Lung (tissue), 12 donors: ENCODE measurements around the gene MPLKIP. TPM values are rescaled to one million over a fixed set of nuclear protein-coding genes. Genes with fewer than 3 reads are reported as not detected.

ENCODE experiments used
- ATAC-seq: fragments of 200-7000 bp; cut with Tn5 transposase; one replicate; pipeline ENCODE4 v1.9.1; 2020; ENCODE audit warnings: moderate number of reproducible peaks; ENCODE audit not compliant: insufficient read depth, low FRiP score
- DNase-seq, 3 donors: peaks; one replicate each; pipeline ENCODE4 v3.0.0-alpha.2; 2013 to 2017
- H3K27ac ChIP-seq, 2 donors: one replicate each; pipeline ENCODE4 v1.5.1; 2013; ENCODE audit warnings: mild to moderate bottlenecking in 2 of 2, moderate library complexity in 2 of 2, control low read depth in 1 of 2, inconsistent platforms in 1 of 2, low read depth in 1 of 2, low read length in 1 of 2
- H3K27me3 ChIP-seq, 3 donors: one replicate each; pipeline ENCODE4 v1.5.1; 2013; ENCODE audit warnings: low read length in 2 of 3; ENCODE audit not compliant: control insufficient read depth in 3 of 3, insufficient read depth in 3 of 3
- H3K36me3 ChIP-seq, 4 donors: one replicate each; pipeline ENCODE4 v1.5.1; 2013; ENCODE audit warnings: low read length in 4 of 4, mild to moderate bottlenecking in 1 of 4, moderate library complexity in 1 of 4; ENCODE audit not compliant: control insufficient read depth in 4 of 4, insufficient read depth in 4 of 4
- H3K4me1 ChIP-seq, 5 donors: one replicate each; pipeline ENCODE4 v1.5.1; 2013; ENCODE audit warnings: low read length in 5 of 5, mild to moderate bottlenecking in 2 of 5, moderate library complexity in 1 of 5; ENCODE audit not compliant: control insufficient read depth in 5 of 5, insufficient read depth in 5 of 5
- H3K4me3 ChIP-seq: one replicate; pipeline ENCODE4 v1.5.1; 2013; ENCODE audit warnings: mild to moderate bottlenecking, control low read depth, moderate library complexity
- H3K9ac ChIP-seq, 2 donors: one replicate each; pipeline ENCODE4 v1.5.1; 2013; ENCODE audit warnings: low read length in 2 of 2, control low read depth in 1 of 2; ENCODE audit not compliant: insufficient read depth in 1 of 2
- H3K9me3 ChIP-seq, 4 donors: one replicate each; pipeline ENCODE4 v1.5.1; 2013; ENCODE audit warnings: low read length in 3 of 4, mild to moderate bottlenecking in 1 of 4, moderate library complexity in 1 of 4; ENCODE audit not compliant: control insufficient read depth in 4 of 4, insufficient read depth in 3 of 4
- WGBS, 2 donors: extraction: QIAGEN DNeasy Blood & Tissue Kit; methylation state at CpG; one replicate each; pipeline ENCODE4 v1.1.7; 2013; 5-methylcytosine and 5-hydroxymethylcytosine counted together
- polyA plus RNA-seq, 2 donors: library from polyadenylated mRNA; stranded (reverse); fragments of 200-250 nt; gene quantifications; one replicate each; pipeline ENCODE4 v1.2.1, GENCODE V29; 2013
- total RNA-seq, 2 donors: library from RNA; depleted of rRNA in 1 of 2; stranded (reverse); fragments of >200 nt in 1 of 2; gene quantifications; one replicate each; pipeline ENCODE4 v1.2.1, GENCODE V29; 2014 to 2021
- TF ChIP-seq, protein P1 (sequence below): IDR thresholded peaks from 2 replicates; pipeline ENCODE4 v1.5.1; 2012; ENCODE audit warnings: mild to moderate bottlenecking; ENCODE audit errors: control extremely low read depth, extremely low read depth
- donor health status: control.
- donor health status: control.
- donor health status: Bipolar disorder and iron deficiency.
- donor health status: healthy.
- donor health status: DM: yes; HTN: yes; CAD: no.

The MPLKIP gene
- total and polyA plus RNA-seq, 4 donors = 26.3 to 39.3 (median 32.4) TPM

DNA sequence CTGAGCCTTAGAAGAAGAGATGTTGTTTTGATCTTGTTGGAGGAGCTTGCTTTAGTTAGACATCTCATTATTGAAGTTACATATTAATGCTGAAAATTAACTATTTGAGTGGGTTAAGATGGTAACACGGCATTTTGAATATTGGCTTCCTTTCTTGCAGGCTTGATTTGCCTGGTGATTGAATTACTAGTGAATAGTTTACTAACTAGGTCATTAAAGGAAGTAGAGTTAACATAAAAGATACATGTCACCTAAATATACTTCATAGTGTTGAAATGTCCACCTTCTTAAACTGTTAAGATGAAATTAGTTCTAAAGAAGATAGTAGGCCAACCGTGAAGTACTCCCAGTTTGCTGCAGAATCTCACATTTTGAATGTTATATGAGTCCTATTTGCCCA is 18.5 kb downstream of the MPLKIP start:
- H3K4me1 ChIP-seq = peaks cover 0 to 4% (median 0%) of the 10 kb centered on the region in 5 donors
- H3K9ac ChIP-seq = no peak overlapping the region
- TF ChIP-seq, protein P1, sequence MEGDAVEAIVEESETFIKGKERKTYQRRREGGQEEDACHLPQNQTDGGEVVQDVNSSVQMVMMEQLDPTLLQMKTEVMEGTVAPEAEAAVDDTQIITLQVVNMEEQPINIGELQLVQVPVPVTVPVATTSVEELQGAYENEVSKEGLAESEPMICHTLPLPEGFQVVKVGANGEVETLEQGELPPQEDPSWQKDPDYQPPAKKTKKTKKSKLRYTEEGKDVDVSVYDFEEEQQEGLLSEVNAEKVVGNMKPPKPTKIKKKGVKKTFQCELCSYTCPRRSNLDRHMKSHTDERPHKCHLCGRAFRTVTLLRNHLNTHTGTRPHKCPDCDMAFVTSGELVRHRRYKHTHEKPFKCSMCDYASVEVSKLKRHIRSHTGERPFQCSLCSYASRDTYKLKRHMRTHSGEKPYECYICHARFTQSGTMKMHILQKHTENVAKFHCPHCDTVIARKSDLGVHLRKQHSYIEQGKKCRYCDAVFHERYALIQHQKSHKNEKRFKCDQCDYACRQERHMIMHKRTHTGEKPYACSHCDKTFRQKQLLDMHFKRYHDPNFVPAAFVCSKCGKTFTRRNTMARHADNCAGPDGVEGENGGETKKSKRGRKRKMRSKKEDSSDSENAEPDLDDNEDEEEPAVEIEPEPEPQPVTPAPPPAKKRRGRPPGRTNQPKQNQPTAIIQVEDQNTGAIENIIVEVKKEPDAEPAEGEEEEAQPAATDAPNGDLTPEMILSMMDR = no peak
- H3K9me3 ChIP-seq = no peaks in the 10 kb centered on the region
- no peak for DNase-seq
- ATAC-seq = no peak
- no peak overlapping the region for H3K4me3 ChIP-seq
- H3K27me3 ChIP-seq = no peaks in the 10 kb centered on the region
- H3K36me3 ChIP-seq = peaks cover 0 to 3% (median 0%) of the 10 kb centered on the region in 4 donors
- no peak overlapping the region for H3K27ac ChIP-seq
- 83 to 94% methylated on average over 2 of the region's 2 CpGs for WGBS, 2 donors

- WGBS, 2 donors = 38 to 54% methylated on average over 4 of the region's 4 CpGs
- Histone ChIP-seq H3K4me3 (no peak overlapping the region), H3K9me3 (no peaks in the 10 kb centered on the region), H3K27ac (no peak overlapping the region), H3K9ac (no peak overlapping the region), H3K36me3 (no peaks in the 10 kb centered on the region), H3K27me3 (no peaks in the 10 kb centered on the region), H3K4me1 (no peaks in the 10 kb centered on the region)
- ATAC-seq = no peak
- TF ChIP-seq, protein P1 = no peak
- peak in 2 of 3 donors; percentile 14 for DNase-seq
These were observed 28.4 kb downstream of the MPLKIP start for GRCh38 chr7:40105879-40106473.

GRCh38 chr7:40102897-40103296 is 31.5 kb downstream of the MPLKIP start:
- Histone ChIP-seq H3K27me3 (no peaks in the 10 kb centered on the region), H3K27ac (no peak overlapping the region), H3K9me3 (no peaks in the 10 kb centered on the region), H3K4me1 (no peaks in the 10 kb centered on the region), H3K9ac (no peak overlapping the region), H3K4me3 (no peak overlapping the region), H3K36me3 (peaks cover 0 to under 1% (median 0%) of the 10 kb centered on the region in 4 donors)
- TF ChIP-seq, protein P1 = no peak
- 96 to 97% methylated on average over 2 of the region's 2 CpGs for WGBS, 2 donors
- ATAC-seq (no peak), DNase-seq (no peak)

DNA sequence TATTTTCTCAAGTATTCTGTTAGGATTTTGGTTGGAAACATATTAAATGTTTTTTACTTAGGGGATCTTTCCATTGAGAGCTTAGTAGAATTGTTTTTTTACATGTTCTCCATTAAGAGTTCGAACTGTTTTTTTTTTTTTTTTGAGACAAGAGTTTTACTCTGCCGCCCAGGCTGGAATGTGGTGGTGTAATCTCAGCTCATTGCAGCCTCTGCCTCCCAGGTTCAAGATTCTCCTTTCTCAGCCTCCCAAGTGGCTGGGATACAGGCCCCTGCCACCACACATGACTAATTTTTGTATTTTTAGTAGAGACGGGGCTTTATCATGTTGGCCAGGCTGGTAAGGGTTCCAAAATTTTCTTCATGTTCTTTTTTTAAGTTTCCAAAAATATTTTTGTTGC is 33.2 kb downstream of the MPLKIP start:
- ATAC-seq (no peak), DNase-seq (no peak)
- Histone ChIP-seq H3K9ac (no peak overlapping the region), H3K27ac (no peak overlapping the region), H3K27me3 (no peaks in the 10 kb centered on the region), H3K4me3 (no peak overlapping the region), H3K9me3 (no peaks in the 10 kb centered on the region), H3K36me3 (peaks cover 0 to 4% (median 2%) of the 10 kb centered on the region in 4 donors), H3K4me1 (no peaks in the 10 kb centered on the region)
- TF ChIP-seq, protein P1 = no peak
- WGBS, 2 donors = 89 to 91% methylated on average over 3 of the region's 3 CpGs
